Cerebellar cortex (tissue), 1 donor: ENCODE data around the gene TUBGCP2.
"Not testable (repeated sequence)": the region's sequence is repeated elsewhere in the genome, so short reads cannot be mapped to it uniquely, and the experiment has no call there.

Experiments
- DNase-seq: peaks from one replicate; pipeline ENCODE4 v3.0.0-alpha.2; 2015; ENCODE audit warnings: low spot score

The TUBGCP2 gene

DNA sequence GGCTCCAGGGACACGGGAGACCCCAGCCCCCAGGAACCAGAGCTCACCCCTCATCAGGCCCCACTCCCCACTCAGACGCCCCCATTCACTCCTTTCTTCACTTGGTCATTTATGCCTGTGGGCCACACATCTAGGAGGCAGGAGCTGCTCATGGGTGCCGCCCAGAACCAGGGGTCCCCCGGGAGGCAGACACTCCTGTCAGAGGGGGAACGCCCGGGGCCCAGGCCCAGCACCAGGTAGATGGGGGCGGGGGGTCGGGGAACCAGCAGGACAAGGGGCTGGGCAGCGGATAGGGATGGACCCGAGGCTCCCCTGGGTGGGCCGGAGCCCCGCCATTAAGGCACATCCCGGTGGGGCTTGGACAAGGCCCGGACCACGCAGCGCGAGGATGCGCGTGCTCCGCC is 16.2 kb upstream of the TUBGCP2 start:
- DNase-seq, result no peak

DNA sequence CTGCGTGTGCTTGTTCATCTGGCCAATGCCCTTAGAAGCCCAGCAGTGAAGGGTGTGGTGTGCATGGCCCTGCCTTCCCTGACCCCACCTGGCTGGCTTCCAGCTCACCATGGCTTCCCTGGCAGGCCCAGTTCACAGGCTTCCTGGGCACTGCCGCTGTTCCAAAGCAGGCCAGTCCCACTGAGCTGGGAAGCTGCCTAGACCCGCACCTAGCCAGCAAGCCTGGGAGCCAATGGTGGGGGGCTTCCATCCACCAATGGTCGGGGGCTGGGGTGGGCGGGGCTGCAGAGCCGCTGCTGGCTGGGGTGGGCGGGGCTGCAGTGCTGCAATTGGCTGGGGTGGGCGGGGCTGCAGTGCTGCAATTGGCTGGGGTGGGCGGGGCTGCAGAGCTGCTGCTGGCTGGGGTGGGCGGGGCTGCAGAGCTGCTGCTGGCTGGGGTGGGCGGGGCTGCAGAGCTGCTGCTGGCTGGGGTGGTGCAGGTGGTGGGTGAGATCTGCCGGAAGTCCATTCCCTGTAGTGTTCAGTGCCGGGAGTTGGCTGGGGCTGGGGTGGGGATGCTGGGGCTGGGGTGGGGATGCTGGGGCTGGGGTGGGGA is 15.6 kb upstream of the TUBGCP2 start:
- peak; percentile 59 for DNase-seq

DNA sequence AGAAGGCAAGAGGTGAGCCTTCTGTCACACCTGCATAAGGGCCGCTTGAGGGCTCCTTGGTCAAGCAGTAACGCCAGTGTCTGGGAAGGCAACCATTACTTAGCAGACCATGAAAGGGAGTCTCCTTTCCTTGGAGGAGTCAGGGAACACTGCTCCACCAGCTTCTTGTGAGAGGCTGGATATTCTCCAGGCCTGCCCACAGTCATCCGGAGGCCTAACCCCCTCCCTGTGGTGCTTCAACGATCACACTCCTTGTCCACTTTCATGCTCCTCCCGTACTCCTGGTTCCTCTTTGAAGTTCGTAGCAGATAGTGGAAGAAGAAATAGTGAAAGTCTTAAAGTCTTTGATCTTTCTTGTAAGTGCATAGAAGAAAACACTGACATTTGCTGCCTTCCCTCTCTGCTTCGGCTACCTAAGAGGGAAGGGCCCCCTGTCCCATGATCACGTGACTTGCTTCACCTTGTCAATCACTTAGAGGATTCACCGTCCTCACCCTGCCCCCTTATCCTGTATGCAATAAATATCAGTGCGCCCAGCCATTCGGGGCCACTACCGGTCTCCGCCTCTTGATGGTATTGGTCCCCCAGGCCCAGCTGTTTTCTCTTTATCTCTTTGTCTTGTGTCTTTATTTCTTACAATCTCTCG is 13.5 kb upstream of the TUBGCP2 start:
- not testable (repeated sequence) for DNase-seq

DNA sequence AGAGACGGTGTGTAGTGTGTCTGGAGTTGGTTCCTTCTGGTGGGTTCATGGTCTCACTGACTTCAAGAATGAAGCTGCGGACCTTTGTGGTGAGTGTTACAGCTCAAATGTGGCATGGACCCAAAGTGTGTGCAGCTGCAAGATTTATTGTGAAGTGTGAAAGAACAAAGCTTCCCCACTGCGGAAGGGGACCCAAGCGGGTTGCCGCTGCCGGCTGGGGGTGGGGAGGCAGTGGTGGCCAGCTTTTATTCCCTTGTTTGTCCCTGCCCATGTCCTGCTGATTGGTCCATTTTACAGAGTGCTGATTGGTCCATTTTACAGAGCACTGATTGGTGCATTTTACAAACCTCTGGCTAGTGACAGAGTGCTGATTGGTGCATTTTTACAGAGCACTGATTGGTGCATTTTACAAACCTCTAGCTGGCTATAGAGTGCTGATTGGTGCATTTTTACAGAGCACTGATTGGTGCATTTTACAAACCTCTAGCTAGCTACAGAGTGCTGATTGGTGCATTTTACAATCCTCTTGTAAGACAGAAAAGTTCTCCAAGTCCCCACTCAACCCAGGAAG is 12.3 kb upstream of the TUBGCP2 start:
- DNase-seq, result not testable (repeated sequence)

DNA sequence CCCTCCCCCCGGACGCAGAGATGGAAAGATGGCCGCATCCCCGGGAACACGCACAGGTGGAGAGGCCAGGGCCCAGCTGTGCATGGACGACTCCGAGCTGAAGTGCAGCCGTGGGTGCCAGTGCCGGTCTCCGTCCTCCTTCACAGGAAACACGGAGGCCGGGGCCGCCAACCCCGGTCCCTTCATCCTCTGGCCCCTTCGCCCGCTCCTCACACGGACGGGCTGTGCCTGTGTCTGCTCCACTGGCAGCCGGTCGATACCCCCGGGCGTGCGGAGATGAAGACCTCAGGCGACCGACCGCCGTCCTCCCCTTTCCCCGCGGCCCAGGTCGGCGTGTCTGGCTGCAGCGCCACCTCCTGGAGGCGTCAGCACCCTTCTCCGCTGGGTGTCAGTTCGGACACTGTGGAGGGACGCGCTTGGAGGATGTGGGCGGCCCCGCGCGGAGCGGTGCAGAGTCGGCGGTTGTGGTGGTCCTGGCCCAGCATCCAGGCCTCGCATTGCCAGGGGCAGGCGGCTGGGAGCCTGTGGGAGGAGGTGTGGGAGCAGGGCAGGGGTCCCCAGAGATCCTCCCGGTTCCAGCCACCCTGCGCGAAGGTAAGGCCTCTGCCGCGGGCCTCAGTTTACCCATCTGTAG is 9.9 kb upstream of the TUBGCP2 start:
- peak; percentile 71 for DNase-seq

DNA sequence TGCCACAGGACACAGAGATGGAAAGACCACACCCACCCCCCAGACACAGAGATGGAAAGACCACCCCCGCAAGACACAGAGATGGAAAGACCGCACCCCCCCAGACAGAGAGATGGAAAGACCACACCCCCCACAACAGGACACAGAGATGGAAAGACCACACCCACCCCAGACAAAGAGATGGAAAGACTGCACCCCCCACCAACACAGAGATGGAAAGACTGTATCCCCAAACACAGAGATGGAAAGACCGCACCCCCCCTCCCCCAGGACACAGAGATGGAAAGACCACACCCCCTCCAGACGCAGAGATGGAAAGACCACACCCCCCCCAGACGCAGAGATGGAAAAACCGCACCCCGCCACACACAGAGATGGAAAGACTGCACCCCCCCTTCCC is 8.1 kb upstream of the TUBGCP2 start:
- DNase-seq, result no peak

DNA sequence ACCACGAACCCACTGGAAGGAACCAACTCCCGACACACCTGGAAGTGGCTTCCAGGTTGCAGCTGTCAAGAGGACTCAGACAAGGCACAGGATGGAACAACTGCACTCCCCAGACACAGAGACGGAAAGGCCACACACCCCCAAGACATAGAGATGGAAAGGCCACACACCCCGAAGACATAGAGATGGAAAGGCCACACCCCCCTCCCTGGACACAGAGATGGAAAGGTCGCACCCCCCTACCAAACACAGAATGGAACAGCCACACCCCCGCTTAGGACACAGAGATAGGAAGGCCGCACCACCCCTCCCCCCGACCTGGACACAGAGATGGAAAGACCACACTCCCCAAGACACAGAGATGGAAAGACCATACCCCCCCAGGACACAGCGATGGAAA is 7.6 kb upstream of the TUBGCP2 start:
- DNase-seq, result peak; percentile 28

DNA sequence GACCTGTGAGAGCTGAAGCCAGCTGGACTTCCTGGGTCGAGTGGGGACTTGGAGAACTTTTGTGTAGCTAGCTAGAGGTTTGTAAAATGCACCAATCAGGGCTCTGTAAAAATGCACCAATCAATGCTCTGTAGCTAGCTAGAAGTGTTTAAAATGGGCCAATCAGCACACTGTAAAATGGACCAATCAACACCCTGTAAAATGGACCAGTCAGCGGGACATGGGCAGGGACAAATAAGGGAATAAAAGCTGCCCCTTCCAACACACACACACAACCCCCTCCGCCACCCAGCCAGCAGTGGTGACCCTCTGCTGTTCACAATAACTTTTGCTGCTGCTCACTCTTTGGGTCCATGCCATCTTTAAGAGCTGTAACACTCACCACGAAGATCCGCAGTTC is 7.2 kb upstream of the TUBGCP2 start:
- peak; percentile 52 for DNase-seq

DNA sequence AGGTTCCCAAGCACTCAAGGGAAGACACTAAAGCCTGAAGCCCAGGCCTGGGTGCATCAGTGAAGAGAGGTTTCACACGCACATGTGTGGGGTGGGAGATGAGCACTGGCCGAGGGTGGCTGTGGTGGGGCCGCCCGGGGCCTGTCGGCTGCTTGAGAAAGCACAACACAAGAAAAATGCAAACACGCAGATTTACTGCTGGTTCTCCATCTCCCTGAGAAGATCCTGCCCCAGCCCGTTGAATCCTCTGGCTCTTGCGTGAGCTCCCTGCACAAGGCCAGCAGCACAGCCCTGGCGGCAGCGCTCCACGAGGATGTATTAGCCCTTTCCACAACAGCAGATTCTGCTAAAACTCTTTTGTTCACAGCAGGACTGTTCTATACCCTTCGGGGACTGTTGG is 6.2 kb upstream of the TUBGCP2 start:
- no peak for DNase-seq

DNA sequence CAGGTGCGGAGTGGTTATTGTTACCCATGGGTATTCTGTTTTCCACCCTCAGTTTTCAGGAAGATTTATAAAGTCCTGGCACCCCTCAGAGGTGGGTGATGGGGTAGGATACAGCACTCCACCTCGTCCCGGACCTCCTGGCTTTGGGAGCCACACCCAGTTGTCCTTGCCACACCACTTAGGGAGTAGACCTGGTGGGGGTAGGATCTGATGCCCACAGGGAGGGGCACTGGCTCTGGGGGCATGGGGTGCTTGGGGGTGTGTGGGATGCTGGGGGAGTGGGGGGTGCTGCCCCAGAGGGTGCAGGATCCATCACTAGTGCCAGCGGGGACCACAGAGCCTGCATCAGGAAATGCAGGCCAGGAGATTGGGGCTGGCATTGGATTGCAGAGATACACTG is 4.5 kb upstream of the TUBGCP2 start:
- DNase-seq, result no peak

DNA sequence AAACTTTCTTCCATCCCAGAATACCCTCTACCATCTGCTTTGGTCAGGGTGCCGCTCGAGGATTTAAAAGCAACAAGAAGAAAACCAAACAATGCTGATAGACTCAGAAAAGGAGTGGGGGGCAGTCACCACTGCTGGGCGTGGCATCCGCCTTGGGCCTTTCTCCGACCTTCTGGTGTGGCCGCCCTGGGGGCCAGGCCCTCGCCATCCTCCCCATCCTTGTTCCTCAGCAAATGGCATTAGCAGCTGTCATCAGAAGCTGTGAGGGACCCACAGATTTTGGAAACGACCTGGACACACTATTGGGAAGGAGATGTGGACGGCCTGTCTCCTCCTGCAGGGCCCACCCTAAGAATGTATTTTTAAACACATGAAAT is 4.1 kb upstream of the TUBGCP2 start:
- DNase-seq, result no peak

DNA sequence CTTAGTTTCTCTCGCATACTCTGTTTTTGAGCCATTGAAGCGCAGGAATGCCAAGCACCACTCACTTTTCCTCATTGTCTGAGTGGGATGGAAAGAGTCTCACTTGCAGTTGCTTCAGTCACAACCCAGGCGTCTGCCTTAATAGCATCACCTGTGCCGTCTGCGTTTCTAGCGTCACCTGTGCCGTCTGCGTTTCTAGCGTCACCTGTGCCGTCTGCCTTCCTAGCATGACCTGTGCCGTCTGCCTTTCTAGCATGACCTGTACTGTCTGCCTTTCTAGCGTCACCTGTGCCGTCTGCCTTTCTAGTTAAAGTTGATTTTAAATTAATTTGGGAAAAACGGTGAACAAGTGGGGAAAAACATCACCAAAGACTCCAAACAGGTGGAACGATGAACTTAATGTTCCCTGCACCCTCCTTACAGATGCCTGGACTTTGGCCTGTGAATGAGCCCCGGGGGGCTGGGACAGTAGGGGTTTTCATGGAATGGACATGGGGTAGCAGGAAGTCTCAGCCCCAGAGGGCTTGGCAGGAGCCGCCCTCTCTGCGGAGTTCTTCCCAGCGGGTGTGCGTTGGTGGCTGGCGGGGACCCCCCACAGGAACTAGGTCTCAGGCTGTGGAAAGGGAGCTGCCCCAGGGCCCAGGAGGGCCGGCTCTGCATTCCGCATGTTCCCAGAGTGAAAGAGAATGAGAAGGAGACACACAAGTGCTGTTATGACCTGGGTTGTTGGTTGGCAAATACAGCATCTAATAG is 3.5 kb upstream of the TUBGCP2 start:
- no peak for DNase-seq

DNA sequence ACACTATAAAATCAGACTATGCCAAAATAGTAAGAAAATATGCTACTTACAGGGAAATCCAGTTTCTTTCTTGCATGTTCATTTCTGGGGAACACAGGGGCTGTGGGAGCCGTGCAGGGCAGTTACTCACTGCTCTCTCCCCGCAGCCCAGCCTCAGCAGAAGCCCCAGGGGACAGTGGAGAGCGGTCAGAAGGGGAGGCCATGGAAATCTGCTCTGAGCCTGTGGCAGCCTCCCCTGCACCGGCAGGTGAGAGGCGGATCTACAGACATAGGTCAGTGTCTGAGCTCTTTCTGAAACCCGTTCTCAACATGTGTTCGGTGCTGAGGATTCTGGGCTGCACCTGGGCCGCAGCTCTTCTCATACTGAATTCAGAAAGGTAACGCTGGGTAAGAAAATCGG is 2.9 kb upstream of the TUBGCP2 start:
- DNase-seq, result no peak

DNA sequence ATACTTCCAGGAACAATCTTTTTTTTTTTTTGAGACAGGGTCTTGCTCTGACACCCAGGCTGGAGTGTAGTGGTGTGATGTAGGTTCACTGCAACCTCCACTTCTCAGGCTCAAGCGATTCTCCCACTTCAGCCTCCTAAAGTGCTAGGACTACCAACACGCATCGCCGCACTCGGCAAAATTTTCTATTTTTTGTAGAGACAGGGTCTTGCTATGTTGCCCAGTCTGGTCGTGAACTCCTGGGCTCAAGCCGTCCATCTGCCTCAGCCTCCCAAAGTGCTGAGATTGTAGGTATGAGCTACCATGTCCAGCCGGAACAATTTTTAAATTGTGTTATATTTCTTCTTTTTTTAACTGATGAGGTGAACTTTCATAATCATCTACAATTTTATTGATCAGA is 2.1 kb upstream of the TUBGCP2 start:
- no peak for DNase-seq

DNA sequence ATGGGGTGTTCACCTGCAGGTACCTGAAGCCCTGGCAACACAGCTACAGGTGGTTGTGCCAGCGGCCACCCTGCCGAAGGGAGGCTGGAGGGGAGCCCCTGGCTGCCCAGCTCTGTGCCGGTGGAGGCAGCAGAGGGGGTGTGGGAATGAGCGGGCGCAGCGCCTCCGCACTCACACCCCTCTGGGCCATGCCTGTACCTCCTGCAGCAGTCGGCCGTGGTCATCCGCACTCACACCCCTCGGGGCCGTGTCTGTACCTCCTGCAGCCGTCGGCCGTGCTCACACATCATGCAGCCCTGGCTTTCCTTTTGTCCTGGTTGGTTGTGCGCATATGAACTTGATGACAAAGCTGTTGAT is 1.7 kb upstream of the TUBGCP2 start:
- no peak for DNase-seq

DNA sequence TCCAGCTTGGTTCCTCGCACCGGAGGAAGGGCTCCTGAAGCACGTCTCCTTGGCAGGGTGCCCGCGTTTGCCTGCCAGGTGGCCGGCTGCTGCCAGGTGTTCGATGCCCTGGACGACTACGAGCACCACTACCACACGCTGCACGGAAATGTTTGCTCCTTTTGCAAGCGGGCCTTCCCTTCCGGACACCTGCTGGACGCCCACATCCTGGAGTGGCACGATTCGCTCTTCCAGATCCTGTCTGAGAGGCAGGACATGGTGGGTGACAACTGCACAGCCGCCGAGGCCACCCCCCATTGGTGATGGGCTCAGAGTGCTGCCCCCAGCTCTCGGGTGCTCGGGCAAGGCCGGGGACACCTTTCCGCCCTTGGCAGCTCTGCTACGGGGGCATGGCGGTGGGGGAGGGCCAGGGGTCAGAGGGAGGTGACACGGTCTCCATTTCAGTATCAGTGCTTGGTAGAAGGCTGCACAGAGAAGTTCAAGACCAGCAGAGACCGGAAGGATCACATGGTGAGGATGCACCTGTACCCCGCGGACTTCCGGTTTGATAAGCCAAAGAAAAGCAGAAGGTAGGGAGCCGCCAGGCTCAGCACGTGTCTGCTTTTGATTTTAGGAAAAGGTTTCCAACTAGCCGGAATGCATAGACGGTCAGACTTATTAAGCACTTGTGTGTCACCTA is 1.2 kb upstream of the TUBGCP2 start:
- no peak for DNase-seq

DNA sequence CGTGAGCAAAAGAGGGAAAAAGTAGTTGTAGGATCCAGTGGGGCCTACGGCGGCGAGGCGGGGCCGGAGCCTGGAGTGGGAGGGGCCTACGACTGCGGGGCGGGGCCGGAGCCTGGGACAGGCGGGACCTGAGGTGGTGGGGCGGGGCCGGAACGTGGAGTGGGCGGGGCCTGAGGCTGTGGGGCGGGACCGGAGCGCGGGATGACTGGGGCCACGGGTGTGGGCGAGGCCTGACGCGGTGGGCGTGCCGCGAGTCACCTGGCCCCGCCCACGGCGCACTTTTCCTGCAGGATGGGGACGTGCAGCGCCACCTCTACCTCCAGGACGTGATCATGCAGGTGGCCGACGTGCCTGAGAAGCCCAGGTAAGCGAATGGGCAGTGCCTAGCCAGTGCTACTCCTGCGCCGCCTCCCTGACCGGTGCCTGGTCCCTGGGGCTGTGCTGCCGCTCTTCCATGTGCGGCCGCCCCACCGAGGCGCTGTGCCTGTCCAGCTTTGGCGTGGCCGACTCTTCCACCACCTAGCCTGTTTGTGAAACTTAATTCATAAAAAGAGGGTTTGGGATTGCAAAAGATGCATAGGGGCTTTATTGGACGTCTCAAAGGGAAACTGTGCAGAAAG is 538 bp upstream of the TUBGCP2 start:
- peak; percentile 86 for DNase-seq

DNA sequence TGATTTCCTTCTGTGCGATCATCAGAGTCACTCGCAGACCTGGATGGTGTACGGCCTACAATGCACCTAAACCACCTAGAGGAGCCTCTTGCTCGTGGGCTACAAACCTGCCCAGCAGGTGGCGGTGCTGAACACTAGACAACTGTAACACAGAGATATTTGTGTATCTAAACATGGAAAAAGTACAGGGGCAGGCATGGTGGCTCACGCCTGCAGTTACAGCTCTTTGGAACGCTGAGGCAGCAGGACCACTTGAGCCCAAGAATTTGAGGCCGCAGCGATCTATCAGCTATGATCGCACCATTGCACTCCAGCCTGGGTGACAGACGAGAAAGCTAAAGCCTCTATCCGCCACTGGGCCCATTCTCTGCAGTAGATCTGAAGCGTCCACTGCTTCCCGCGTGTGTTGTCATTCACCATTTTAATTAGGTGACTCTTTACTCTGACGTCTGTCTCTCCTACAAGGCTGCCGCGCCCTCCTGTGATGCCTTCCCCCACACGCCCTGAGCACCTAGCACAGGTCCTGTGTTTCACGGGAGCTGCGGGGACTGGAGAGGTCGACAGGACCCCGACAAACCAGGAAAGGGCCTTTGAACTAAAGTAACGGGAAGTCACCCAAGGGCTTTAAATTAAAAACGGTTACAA is 774 bp downstream of the TUBGCP2 start:
- DNase-seq, result peak; percentile 78

DNA sequence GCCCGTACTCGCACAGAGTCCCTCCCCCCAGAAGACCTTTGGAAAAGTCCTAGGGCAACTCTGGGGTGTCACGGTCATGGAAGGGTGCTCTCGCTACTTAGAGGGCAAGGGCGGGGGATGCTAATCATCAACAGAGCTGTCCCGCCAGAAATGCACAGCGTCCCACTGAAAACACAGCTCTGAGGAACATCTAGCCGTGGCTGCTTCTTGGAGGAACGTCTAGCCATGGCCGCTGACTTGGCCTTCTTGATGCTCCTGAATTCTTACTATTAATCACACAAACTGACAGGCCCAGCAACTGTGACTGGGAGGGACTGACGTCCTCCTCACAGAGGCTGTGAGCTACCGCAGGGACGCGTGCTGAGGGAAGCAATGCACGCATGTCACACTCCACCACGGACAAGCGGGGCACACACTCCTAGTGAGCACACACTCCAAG is 1.7 kb downstream of the TUBGCP2 start:
- DNase-seq, result no peak

DNA sequence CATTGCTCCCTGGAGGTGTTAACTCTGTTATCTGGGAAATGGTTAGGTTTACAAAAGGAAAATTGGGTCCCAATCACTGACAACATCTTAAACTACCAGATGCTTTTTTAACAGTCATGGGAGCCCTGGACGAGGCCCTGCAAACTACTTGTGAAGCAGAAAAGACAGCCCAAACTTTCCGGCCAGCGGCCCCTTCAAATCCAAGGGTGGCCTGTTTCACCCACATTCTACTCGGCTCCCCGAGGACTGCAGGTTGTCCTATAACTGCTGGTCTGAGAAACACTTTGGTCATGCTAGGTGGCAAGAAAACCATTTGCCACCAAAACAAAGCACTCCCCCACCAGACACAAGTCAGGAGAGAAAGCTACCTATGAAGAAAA is 2.6 kb downstream of the TUBGCP2 start:
- DNase-seq, result no peak

DNA sequence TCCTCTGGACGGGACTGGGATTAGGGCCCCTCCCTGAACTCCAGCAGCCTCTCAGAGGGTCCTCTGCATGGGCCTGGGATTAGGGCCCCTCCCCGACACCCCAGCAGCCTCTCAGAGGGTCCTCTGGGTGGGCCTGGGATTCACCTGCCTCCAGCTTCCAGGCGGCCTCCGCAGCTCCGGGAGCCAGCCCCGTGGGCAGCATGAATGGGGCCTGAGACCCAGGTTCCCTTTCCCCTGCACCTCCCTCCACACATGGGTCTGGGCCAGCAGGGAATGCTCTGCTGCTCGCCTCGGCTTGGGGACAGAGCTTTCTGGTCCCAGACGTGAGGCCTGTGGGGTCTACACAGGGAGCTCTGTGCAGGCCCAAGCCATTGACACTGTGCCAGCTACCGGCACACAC is 5.5 kb downstream of the TUBGCP2 start:
- DNase-seq, result no peak
